DOHH2 (cell line): ENCODE results near the gene PARP8.
"Not testable (repeated sequence)": the region's sequence is repeated elsewhere in the genome, so short reads cannot be mapped to it uniquely, and the experiment has no call there.

Experiments
- H3F3A ChIP-seq: fragments of 200-600 bp; sonication (generic), shearing (Covaris generic); 2 replicates; pipeline ENCODE4 v1.6.0; 2016; ENCODE audit warnings: antibody characterized with exemption, mild to moderate bottlenecking; ENCODE audit not compliant: control insufficient read depth, insufficient read depth
- H3K27ac ChIP-seq: fragments of 200-600 bp; sonication (generic); 2 replicates; pipeline ENCODE4 v1.5.1; 2014; ENCODE audit warnings: low read depth, mild to moderate bottlenecking, low read length, moderate library complexity
- H3K27me3 ChIP-seq: fragments of 200-600 bp; sonication (generic); 2 replicates; pipeline ENCODE4 v1.6.1; 2014; ENCODE audit warnings: mild to moderate bottlenecking, low read length, mixed read lengths; ENCODE audit not compliant: control insufficient read depth
- H3K36me3 ChIP-seq: fragments of 200-600 bp; sonication (generic); 2 replicates; pipeline ENCODE4 v1.6.1; 2014; ENCODE audit warnings: mild to moderate bottlenecking, low read length, moderate library complexity, mixed read lengths; ENCODE audit not compliant: control insufficient read depth
- H3K4me1 ChIP-seq: fragments of 200-600 bp; sonication (generic); 2 replicates; pipeline ENCODE4 v1.6.1; 2014; ENCODE audit warnings: mild to moderate bottlenecking, low read length, mixed read lengths; ENCODE audit not compliant: control insufficient read depth
- H3K4me2 ChIP-seq: fragments of 200-600 bp; sonication (generic); 2 replicates; pipeline ENCODE4 v1.6.0; 2014; ENCODE audit warnings: mild to moderate bottlenecking, low read length, moderate library complexity
- H3K4me3 ChIP-seq: fragments of 200-600 bp; sonication (generic); 2 replicates; pipeline ENCODE4 v1.5.1; 2014; ENCODE audit warnings: mild to moderate bottlenecking, low read length, mixed read lengths
- H3K79me2 ChIP-seq: fragments of 200-600 bp; sonication (generic); 2 replicates; pipeline ENCODE4 v1.6.1; 2014; ENCODE audit warnings: mild to moderate bottlenecking, low read length, mixed read lengths; ENCODE audit not compliant: control insufficient read depth
- H3K9me2 ChIP-seq: fragments of 200-600 bp; sonication (generic); replicated peaks from 2 replicates; pipeline ENCODE4 v1.6.1; 2014; ENCODE audit warnings: mild to moderate bottlenecking, low read length, mixed read lengths; ENCODE audit not compliant: control insufficient read depth
- H3K9me3 ChIP-seq: fragments of 200-600 bp; sonication (generic); 2 replicates; pipeline ENCODE4 v1.6.1; 2014; ENCODE audit warnings: antibody characterized with exemption, low read length, mixed read lengths; ENCODE audit not compliant: control insufficient read depth, insufficient read depth
- H4K20me1 ChIP-seq: fragments of 200-600 bp; sonication (generic); 2 replicates; pipeline ENCODE4 v1.6.0; 2014; ENCODE audit warnings: low read depth, mild to moderate bottlenecking, antibody characterized with exemption, low read length, moderate library complexity; ENCODE audit not compliant: control insufficient read depth, insufficient read depth
- CTCF ChIP-seq: fragments of 200-600 bp; sonication (generic); IDR thresholded peaks from one replicate; pipeline ENCODE4 v1.5.1; 2014; ENCODE audit warnings: antibody characterized with exemption, mild to moderate bottlenecking, low read depth, low read length; ENCODE audit not compliant: poor library complexity, severe bottlenecking
- EZH2phosphoT487 ChIP-seq: fragments of 200-600 bp; sonication (generic); IDR thresholded peaks from 2 replicates; pipeline ENCODE4 v1.6.1; 2017; ENCODE audit warnings: borderline replicate concordance, mild to moderate bottlenecking, antibody characterized with exemption, low read length, moderate library complexity, mixed read lengths

Gene PARP8

GRCh38 chr5:50767588-50767987, 101.2 kb downstream of the PARP8 start:
- Histone ChIP-seq H3K27ac (no peak overlapping the region), H3K9me2 (no peaks in the 10 kb centered on the region), H3K4me2 (no peak overlapping the region), H3K4me3 (no peak overlapping the region), H3K79me2 (no peaks in the 10 kb centered on the region), H3K4me1 (peaks cover 19% of the 10 kb centered on the region), H3K9me3 (no peaks in the 10 kb centered on the region), H4K20me1 (no peaks in the 10 kb centered on the region), H3F3A (no peaks in the 10 kb centered on the region), H3K36me3 (peaks cover 70% of the 10 kb centered on the region), H3K27me3 (no peaks in the 10 kb centered on the region)
- TF ChIP-seq EZH2phosphoT487, result no peak
- TF ChIP-seq CTCF, result no peak

GRCh38 chr5:50768634-50769033, 102.2 kb downstream of the PARP8 start:
- H3K27ac ChIP-seq, result no peak overlapping the region
- H3K4me2 ChIP-seq, result peak overlapping the region; percentile 28
- TF ChIP-seq CTCF (no peak), EZH2phosphoT487 (no peak)
- H4K20me1 ChIP-seq, result no peaks in the 10 kb centered on the region
- no peak overlapping the region for H3K4me3 ChIP-seq
- H3K9me2 ChIP-seq, result no peaks in the 10 kb centered on the region
- H3F3A ChIP-seq, result no peaks in the 10 kb centered on the region
- H3K4me1 ChIP-seq, result peaks cover 19% of the 10 kb centered on the region
- no peaks in the 10 kb centered on the region for H3K27me3 ChIP-seq
- H3K36me3 ChIP-seq, result peaks cover 69% of the 10 kb centered on the region
- H3K9me3 ChIP-seq, result peaks cover 7% of the 10 kb centered on the region; the same call in 1 of the 2 replicates
- no peaks in the 10 kb centered on the region for H3K79me2 ChIP-seq

- Histone ChIP-seq H3K36me3 (peaks cover 59% of the 10 kb centered on the region), H3K4me1 (peaks cover 19% of the 10 kb centered on the region), H3K27me3 (no peaks in the 10 kb centered on the region), H3K9me2 (no peaks in the 10 kb centered on the region), H4K20me1 (no peaks in the 10 kb centered on the region), H3K79me2 (no peaks in the 10 kb centered on the region), H3K27ac (no peak overlapping the region), H3K4me2 (no peak overlapping the region), H3K4me3 (no peak overlapping the region), H3F3A (no peaks in the 10 kb centered on the region), H3K9me3 (peaks cover 7% of the 10 kb centered on the region; the same call in 1 of the 2 replicates)
- no peak for TF ChIP-seq CTCF
- no peak for TF ChIP-seq EZH2phosphoT487
Observed at GRCh38 chr5:50770441-50770840, 104.0 kb downstream of the PARP8 start.

- H3K9me3 ChIP-seq, result not testable (repeated sequence)
- H3K36me3 ChIP-seq, result peaks cover 42% of the 10 kb centered on the region
Observed at GRCh38 chr5:50774446-50775175, 108.2 kb downstream of the PARP8 start.

More at GRCh38 chr5:50774446-50775175, 108.2 kb downstream of the PARP8 start:
- H4K20me1 ChIP-seq, H3K4me1 ChIP-seq, H3K4me2 ChIP-seq, H3K79me2 ChIP-seq, H3K4me3 ChIP-seq, H3K27ac ChIP-seq, H3K27me3 ChIP-seq, H3K9me2 ChIP-seq, H3F3A ChIP-seq: not testable (repeated sequence)
